Effector memory CD8-positive, alpha-beta T cell (primary cell): Measurements from ENCODE around the gene DDRGK1.

ENCODE experiments used
- ATAC-seq: fragments of 150-1000 bp; cut with Tn5 transposase; replicated peaks from 2 replicates; pipeline ENCODE4 v1.10.0; 2021; ENCODE audit warnings: mild to moderate bottlenecking, moderate library complexity
- DNase-seq, 3 experiments: peaks; one replicate each; pipeline ENCODE4 v3.0.0; 2021
- H3K27ac Mint-ChIP-seq, 2 donors: one replicate each; pipeline ENCODE4 v1.8.0; 2022; ENCODE audit warnings: mild to moderate bottlenecking in 2 of 2, mixed read lengths in 2 of 2, moderate library complexity in 2 of 2
- H3K27me3 Mint-ChIP-seq, 2 donors: one replicate each; pipeline ENCODE4 v1.8.0; 2022; ENCODE audit warnings: mixed read lengths in 2 of 2
- H3K36me3 Mint-ChIP-seq: one replicate; pipeline ENCODE4 v1.8.0; 2022; ENCODE audit warnings: mild to moderate bottlenecking, moderate library complexity, mixed read lengths; ENCODE audit not compliant: insufficient read depth
- H3K4me1 Mint-ChIP-seq, 2 donors: one replicate each; pipeline ENCODE4 v1.8.0; 2022; ENCODE audit warnings: low read depth in 2 of 2, mixed read lengths in 2 of 2
- H3K4me3 Mint-ChIP-seq, 2 donors: one replicate each; pipeline ENCODE4 v1.8.0; 2022; ENCODE audit warnings: mild to moderate bottlenecking in 2 of 2, mixed read lengths in 2 of 2, moderate library complexity in 2 of 2
- H3K9me3 Mint-ChIP-seq, 2 donors: one replicate each; pipeline ENCODE4 v1.8.0; 2022; ENCODE audit warnings: mixed read lengths in 2 of 2
- total RNA-seq, 9 experiments: gene quantifications; one replicate each; lab custom pipeline; 2026; lab: John Stamatoyannopoulos, UW

The DDRGK1 gene
- total RNA-seq = 30.9 to 61.3 (median 46.9) reads per million in 9 experiments

- Mint-ChIP-seq H3K36me3 (peaks cover 50% of the 10 kb centered on the region), H3K4me1 (peaks cover 21 to 28% of the 10 kb centered on the region in 2 donors), H3K4me3 (peak within 1 kb of the TSS; percentile 98 to 99), H3K27me3 (no peaks in the 10 kb centered on the region), H3K9me3 (no peaks in the 10 kb centered on the region), H3K27ac (peak within 1 kb of the TSS; percentile 96 to 99)
- DNase-seq (peak; percentile 90 to 95 (median 92)), ATAC-seq (peak; percentile 84)
Observed at GRCh38 chr20:3204124-3204794, at the start of gene DDRGK1. Gene DDRGK1 (minus strand): TSS chr20:3204682. CDS start chr20:3204627, 55 bp downstream.

- no peaks in the 10 kb centered on the region for H3K9me3 Mint-ChIP-seq
Observed at GRCh38 chr20:3251806-3252205, 47.3 kb upstream of the DDRGK1 start.

GRCh38 chr20:3250091-3250504 lies 45.6 kb upstream of the DDRGK1 start:
- Mint-ChIP-seq H3K4me1 (peaks cover 2 to 3% of the 10 kb centered on the region in 2 donors), H3K36me3 (no peaks in the 10 kb centered on the region), H3K27ac (no peak overlapping the region), H3K27me3 (peaks cover 10 to 60% of the 10 kb centered on the region in 2 donors), H3K9me3 (no peaks in the 10 kb centered on the region), H3K4me3 (peak overlapping the region in 1 of 2 donors; percentile 32)
- DNase-seq (no peak), ATAC-seq (no peak)

More at GRCh38 chr20:3251806-3252205, 47.3 kb upstream of the DDRGK1 start:
- DNase-seq = no peak
- no peak for ATAC-seq
- Mint-ChIP-seq H3K4me1 (peaks cover 2 to 3% of the 10 kb centered on the region in 2 donors), H3K4me3 (no peak overlapping the region), H3K27ac (no peak overlapping the region), H3K27me3 (peaks cover 10 to 53% of the 10 kb centered on the region in 2 donors), H3K36me3 (no peaks in the 10 kb centered on the region)

DNA sequence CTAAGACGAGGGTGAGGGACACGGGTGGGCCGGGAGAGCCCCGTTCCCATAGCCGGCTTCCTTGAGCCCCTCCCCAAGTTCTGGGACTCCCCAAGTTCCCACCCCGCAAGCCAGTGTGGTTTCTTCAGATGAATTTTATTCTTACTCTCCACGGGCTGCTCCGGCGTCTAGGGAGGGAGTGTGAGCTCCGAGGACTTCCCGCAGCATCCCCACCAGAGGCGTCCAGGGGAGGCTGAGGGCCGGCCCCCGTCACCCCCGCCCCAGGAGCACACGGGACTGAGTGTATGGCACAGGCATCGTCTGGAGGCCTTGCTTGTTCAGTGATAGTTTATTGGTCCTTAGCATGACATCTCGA lies 44.5 kb upstream of the DDRGK1 start:
- Mint-ChIP-seq H3K4me1 (peaks cover 3 to 4% of the 10 kb centered on the region in 2 donors), H3K4me3 (peak overlapping the region; percentile 44), H3K36me3 (peaks cover 5% of the 10 kb centered on the region), H3K27me3 (peaks cover 20 to 52% of the 10 kb centered on the region in 2 donors), H3K9me3 (no peaks in the 10 kb centered on the region), H3K27ac (no peak overlapping the region)
- DNase-seq (no peak), ATAC-seq (peak; percentile 14)

DNA sequence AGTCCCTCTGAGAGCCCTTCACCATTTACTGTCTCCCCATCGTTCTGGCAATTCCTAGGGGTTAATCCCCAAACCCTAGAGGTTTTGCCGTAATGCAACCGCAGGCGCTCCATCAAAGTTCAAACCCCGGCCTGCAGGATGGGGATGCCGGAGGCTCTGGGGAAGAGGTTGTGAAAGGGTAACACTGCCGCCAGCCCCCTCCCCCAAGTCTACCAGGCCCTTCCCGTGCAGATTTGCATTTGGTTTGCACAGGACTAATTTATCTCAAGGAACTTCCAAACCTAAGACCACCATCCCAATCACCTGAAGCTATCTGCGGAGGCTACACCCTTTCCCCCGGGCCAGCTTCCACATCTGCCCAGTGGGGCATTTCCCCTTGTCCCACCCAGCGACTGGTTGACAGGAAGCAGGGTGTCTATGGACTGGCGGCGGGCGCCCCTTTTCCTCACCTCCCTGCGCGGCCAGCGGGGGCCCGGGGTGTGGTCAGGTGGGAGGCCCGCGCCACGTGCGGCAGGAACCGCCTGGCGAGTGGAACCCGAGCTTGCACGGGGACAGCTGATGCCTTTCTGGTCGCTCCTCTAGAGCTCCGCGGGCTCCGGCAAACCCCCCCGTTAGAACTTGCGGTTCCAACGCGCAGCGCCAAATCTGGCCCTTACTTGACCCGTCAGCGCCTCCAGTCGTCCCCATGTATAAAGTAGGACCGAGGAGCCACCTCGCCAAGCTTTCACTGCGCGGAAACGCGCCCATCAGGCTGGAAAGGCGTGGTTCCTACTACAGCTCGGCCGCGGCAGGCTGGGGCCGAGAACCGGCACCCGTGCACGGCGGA lies 43.9 kb upstream of the DDRGK1 start:
- Mint-ChIP-seq H3K9me3 (no peaks in the 10 kb centered on the region), H3K4me3 (peak overlapping the region; percentile 44), H3K4me1 (peaks cover 3 to 4% of the 10 kb centered on the region in 2 donors), H3K27me3 (peaks cover 20 to 52% of the 10 kb centered on the region in 2 donors), H3K27ac (no peak overlapping the region), H3K36me3 (peaks cover 5% of the 10 kb centered on the region)
- ATAC-seq (peak; percentile 37), DNase-seq (no peak)

GRCh38 chr20:3247638-3248037 lies 43.2 kb upstream of the DDRGK1 start:
- Mint-ChIP-seq H3K4me3 (no peak overlapping the region), H3K27me3 (peaks cover 20 to 50% of the 10 kb centered on the region in 2 donors), H3K27ac (no peak overlapping the region), H3K36me3 (peaks cover 5% of the 10 kb centered on the region), H3K9me3 (no peaks in the 10 kb centered on the region), H3K4me1 (peaks cover 3 to 4% of the 10 kb centered on the region in 2 donors)
- DNase-seq (no peak), ATAC-seq (no peak)

DNA sequence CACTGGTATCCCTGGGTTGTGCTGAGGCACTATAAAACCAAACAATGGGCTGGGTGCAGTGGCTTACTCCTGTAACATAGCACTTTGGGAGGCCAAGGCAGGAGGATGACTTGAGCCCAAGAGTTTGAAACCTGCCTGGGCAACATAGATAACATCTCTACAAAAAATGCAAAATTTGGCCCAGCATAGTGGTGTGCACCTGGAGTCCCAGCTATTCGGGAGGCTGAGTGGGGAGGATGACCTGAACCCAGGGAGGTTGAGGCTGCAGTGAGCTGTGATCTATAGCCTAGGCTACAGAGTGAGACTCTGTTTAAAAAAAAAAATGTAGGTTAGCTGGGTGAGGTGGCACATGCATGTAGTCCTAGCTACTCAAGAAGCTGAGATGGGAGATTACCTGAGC lies 42.2 kb upstream of the DDRGK1 start:
- no peak for DNase-seq
- Mint-ChIP-seq H3K4me1 (peaks cover 3 to 4% of the 10 kb centered on the region in 2 donors), H3K36me3 (peaks cover 5% of the 10 kb centered on the region), H3K4me3 (no peak overlapping the region), H3K27me3 (peaks cover 20 to 45% of the 10 kb centered on the region in 2 donors), H3K27ac (no peak overlapping the region), H3K9me3 (no peaks in the 10 kb centered on the region)
- ATAC-seq = no peak

GRCh38 chr20:3245711-3246110 lies 41.2 kb upstream of the DDRGK1 start:
- peaks cover 20 to 54% of the 10 kb centered on the region in 2 donors for H3K27me3 Mint-ChIP-seq
- H3K4me3 Mint-ChIP-seq = no peak overlapping the region
- ATAC-seq = no peak
- H3K4me1 Mint-ChIP-seq = peaks cover 3 to 4% of the 10 kb centered on the region in 2 donors
- H3K9me3 Mint-ChIP-seq = no peaks in the 10 kb centered on the region
- no peak for DNase-seq
- H3K27ac Mint-ChIP-seq = no peak overlapping the region
- H3K36me3 Mint-ChIP-seq = peaks cover 5% of the 10 kb centered on the region

DNA sequence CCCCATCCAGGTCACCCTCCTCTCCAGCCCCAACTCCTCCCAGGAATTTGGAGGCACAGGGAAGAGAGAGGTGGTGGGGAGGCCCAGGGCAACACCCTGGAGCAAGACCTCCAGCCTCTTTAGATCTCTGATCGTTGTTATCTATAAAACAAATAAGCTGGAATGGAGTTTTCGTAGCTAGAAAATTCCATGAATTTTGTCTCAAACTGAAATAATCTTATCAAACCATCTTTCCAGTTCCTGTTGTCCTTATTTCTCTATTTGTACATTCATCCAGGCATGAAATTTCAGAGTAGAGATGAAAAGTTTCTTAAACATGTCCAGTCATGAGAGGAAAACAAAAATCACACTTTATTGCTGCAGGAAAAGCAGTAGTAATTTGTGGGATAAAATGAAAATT lies 40.7 kb upstream of the DDRGK1 start:
- Mint-ChIP-seq H3K4me3 (no peak overlapping the region), H3K9me3 (no peaks in the 10 kb centered on the region), H3K27ac (no peak overlapping the region), H3K4me1 (peaks cover 3 to 4% of the 10 kb centered on the region in 2 donors), H3K27me3 (peaks cover 15 to 54% of the 10 kb centered on the region in 2 donors), H3K36me3 (peaks cover 5% of the 10 kb centered on the region)
- no peak for DNase-seq
- ATAC-seq = no peak

DNA sequence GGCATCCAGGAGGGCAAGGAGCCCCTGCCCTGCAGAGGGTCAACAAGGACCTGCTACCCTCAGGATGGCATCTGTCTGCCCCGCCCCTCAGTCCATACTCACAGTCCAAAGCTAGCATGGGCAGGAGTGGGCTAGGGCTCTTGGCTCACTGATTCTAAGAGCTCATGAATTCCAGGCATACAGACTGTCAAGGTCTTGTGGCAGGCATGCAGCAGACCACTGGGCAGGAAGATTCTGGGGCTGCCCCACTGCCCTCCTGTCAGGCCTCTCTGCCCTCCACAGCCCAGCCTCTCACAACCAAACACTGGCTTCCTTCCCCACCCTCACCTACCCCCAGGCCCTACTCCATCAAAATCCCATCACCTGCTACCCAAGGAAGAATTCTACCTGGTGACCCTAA lies 40.1 kb upstream of the DDRGK1 start:
- ATAC-seq (no peak), DNase-seq (no peak)
- Mint-ChIP-seq H3K4me1 (peaks cover 5 to 9% of the 10 kb centered on the region in 2 donors), H3K27me3 (peaks cover 15 to 54% of the 10 kb centered on the region in 2 donors), H3K36me3 (peaks cover 8% of the 10 kb centered on the region), H3K4me3 (no peak overlapping the region), H3K27ac (no peak overlapping the region), H3K9me3 (no peaks in the 10 kb centered on the region)

GRCh38 chr20:3243718-3244358 lies 39.4 kb upstream of the DDRGK1 start:
- DNase-seq = no peak
- Mint-ChIP-seq H3K4me3 (no peak overlapping the region), H3K36me3 (peaks cover 10% of the 10 kb centered on the region), H3K27me3 (peaks cover 17 to 54% of the 10 kb centered on the region in 2 donors), H3K9me3 (no peaks in the 10 kb centered on the region), H3K27ac (no peak overlapping the region), H3K4me1 (peaks cover 7 to 11% of the 10 kb centered on the region in 2 donors)
- no peak for ATAC-seq

DNA sequence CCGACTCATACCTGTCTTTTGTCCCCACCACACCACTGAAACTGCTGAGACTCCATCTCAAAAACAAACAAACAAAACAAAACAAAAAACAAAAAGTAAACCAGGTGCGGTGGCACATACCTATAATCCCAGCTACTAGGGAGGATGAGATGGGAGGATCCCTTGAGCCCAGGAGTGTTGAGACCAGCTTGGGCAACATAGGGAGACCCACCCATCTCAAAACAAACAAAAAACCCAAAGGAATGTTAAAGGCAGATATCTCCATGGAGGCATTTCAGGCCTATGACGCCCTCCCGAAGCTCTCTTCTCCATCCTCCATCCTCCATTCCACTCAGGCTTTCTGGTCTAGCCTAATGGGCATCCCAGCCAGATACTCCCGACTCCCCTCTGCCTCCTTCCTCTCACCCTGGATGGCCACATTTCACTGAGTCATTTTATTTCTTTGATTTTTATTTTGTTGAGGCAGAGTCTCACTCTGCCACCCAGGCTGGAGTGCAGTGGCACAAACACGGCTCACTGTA lies 37.8 kb upstream of the DDRGK1 start:
- DNase-seq = no peak
- Mint-ChIP-seq H3K4me1 (peaks cover 7 to 13% of the 10 kb centered on the region in 2 donors), H3K9me3 (no peaks in the 10 kb centered on the region), H3K27ac (no peak overlapping the region), H3K27me3 (peaks cover 18 to 49% of the 10 kb centered on the region in 2 donors), H3K4me3 (no peak overlapping the region), H3K36me3 (peaks cover 10% of the 10 kb centered on the region)
- ATAC-seq = no peak

GRCh38 chr20:3240776-3241363 lies 36.4 kb upstream of the DDRGK1 start:
- peaks cover 10% of the 10 kb centered on the region for H3K36me3 Mint-ChIP-seq
- ATAC-seq (no peak), DNase-seq (no peak)
- peaks cover 32 to 53% of the 10 kb centered on the region in 2 donors for H3K27me3 Mint-ChIP-seq
- peaks cover 7 to 13% of the 10 kb centered on the region in 2 donors for H3K4me1 Mint-ChIP-seq
- peak overlapping the region; percentile 13 to 57 for H3K4me3 Mint-ChIP-seq
- no peaks in the 10 kb centered on the region for H3K9me3 Mint-ChIP-seq
- H3K27ac Mint-ChIP-seq = no peak overlapping the region
